ENCODE data around the gene SH3PXD2A.
A peak's percentile ranks its signal among the peaks of the same experiment; 100 is the strongest.

SH3PXD2A gene

GRCh38 chr10:103636492-103636891, 218.9 kb downstream of the SH3PXD2A start:
- DNase-seq = peak; percentile 84

GRCh38 chr10:103635580-103635979, 219.8 kb downstream of the SH3PXD2A start:
- DNase-seq = no peak

DNA sequence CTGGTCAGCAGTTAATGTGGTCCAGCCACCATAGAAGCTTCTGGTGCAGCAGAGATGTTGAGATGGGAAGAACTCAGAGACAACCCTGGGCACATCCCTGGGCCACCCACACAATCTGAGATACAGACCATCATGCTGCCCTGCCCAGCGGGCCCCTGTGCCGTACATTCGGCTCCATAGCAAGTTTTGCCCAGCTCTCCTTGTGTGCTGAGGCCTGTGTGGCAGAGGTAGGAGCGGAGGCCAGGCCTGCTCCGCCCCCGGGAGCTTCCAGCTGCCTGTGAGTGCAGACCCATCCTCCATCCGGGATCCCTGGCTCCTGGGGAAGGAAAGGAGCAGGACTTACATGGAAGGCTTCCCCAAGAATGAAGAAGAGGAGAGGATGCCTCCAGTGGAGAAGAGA, 221.5 kb downstream of the SH3PXD2A start:
- DNase-seq = no peak

DNA sequence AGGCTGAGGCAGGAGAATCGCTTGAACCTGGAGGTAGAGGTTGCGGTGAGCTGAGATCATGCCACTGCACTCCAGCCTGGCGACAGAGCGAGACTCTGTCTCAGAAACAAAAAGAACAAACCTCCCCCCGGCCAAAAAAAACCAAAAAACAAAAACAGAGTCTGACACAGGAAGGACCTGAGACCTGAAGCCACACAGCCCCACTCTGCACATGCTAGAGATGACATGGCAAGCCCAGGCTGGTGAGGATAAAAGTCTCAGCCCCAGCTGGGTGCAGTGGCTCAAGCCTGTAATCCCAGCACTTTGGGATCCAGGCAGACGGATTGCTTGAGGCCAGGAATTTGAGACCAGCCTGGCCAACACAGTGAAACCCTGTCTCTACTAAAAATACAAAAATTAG, 222.5 kb downstream of the SH3PXD2A start:
- DNase-seq = peak; percentile 62

- DNase-seq = no peak
Observed at GRCh38 chr10:103632247-103632642, 223.1 kb downstream of the SH3PXD2A start.

DNA sequence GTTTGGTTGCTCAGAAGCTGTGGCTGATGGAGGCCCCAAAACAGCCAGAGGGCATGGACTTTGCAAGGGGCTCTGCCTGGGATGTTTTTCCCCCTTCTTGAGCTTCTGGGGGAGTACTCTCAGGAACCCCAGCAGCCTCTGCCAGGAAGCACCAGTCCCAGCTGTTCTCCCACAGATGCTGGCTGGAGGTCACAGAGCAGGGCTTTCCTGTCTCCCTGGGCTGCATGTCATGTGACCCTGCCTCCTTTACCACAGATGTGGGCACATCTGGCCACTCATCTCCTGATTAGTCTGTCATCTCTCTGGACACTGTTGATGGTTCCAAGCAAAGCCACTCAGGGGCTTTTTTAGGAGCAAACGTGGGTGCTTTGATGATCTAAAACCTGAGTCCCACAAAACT, 225.2 kb downstream of the SH3PXD2A start:
- no peak for DNase-seq

- DNase-seq = no peak
Observed at GRCh38 chr10:103629581-103629980, 225.8 kb downstream of the SH3PXD2A start.

DNA sequence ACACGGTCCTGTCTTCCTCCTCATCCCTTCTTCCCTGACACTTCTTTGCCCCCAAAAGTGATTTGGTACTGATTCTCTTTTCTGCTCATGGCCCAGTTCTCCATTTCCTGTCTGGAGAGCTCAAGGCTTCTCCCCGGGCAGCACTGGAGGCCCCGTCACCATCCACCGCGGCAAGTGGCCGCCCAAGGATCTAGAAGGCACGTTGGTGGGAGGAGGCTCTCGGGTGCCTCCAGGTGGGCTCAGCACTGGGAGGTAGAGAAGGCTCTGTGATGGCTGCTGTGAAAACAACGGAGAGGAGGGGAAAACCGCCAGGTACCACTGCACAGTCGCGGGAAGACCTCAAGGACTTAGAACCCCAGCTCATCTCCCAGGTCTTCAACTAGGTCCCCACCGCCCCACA, 227.5 kb downstream of the SH3PXD2A start:
- DNase-seq = no peak

- DNase-seq = no peak
Observed at GRCh38 chr10:103627111-103627892, 228.1 kb downstream of the SH3PXD2A start.

GRCh38 chr10:103626178-103626577, 229.2 kb downstream of the SH3PXD2A start:
- DNase-seq = no peak

DNA sequence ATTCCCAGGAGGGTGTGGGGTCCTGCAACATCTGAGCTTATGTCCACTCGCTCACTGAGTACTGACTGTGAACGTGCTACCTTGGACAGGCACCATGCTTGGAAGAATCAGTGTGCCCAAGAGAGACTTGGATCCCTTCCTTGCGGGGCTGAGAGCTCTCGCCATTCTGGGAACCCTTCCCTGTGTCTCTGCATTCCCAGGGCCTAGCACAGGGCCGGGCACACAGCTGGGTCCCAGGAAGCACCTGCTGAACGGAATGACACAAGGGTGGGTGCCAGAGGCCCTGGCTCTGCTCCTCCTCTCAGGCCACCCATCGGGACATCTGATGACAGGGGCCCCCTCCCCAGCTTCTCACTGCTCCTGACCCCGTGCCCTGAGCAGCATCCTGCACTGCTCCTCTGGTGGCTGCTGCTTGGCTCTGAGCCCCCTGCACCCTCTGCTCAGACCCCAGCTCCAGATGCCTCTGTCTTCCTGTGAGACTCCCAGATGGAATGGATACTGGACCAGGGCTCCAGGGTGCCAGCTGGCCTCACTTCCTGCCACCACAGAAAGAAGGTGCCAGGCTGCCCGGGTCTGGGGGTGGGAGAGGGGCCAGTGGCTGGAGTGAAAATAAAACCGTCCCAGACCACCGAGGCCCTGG, 232.3 kb downstream of the SH3PXD2A start:
- DNase-seq = no peak

- no peak for DNase-seq
Observed at GRCh38 chr10:103622286-103622685, 233.1 kb downstream of the SH3PXD2A start.

DNA sequence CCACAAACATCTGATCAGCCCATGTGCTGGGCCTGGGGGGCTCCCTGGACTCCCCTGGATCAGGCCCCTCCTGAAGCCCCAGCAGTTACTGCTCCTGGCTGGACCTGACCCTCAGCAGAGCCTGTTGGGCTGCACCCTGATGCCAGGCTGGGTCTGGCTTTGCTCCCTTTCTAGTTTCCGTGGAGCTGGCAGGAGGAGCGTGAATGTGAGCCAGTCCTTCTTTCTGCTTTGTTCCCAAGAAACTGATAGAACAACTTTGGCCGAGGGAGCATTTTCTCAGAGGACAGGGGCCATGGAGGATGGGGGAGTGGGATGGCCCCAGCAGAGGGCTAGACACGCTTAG, 233.6 kb downstream of the SH3PXD2A start:
- DNase-seq = no peak

DNA sequence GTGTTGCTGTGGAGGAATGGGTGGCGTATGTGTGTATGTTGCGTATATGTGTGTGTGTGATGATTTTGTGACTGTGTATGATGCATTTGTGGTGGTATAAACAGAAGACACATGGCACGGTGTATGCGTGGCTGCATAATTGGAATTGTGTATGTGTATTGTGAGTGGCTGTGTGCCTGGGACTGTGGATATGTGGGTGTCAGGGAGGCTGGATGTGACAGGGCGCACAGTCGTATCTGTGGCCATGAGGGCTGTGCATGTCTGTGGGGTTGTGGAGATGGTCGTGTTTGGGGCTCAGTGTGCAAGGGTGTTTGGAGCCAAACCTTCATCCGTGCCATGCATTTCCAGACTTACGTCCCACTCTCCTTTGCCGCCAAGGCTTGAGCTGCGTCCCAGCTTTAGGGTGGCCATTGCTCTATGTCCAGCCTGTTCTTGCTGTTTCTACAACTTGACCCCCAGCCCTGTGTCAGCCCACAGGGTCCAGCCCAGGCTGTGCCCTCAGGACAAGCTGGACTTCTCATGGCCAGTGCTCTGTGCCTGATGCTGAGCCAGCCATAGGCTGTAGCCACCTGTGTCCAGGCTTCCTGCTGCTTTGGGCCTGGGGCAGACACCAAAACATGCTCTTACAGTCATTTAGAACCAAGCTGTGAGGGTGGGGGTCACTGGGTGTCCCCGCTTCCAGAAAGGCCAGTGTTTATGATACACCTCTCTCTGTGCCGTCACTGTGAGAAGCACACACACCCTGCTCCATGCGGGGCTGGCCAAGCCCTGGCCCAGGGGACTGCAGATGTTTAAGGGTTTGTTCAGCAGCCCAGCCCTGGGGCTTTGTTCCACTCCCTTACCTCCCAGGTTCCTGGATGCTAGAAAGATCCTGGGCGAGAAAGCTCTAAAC, 234.2 kb downstream of the SH3PXD2A start:
- no peak for DNase-seq

GRCh38 chr10:103620352-103620740, 235.0 kb downstream of the SH3PXD2A start:
- no peak for DNase-seq

- no peak for DNase-seq
Observed at GRCh38 chr10:103619424-103620351, 235.7 kb downstream of the SH3PXD2A start.

DNA sequence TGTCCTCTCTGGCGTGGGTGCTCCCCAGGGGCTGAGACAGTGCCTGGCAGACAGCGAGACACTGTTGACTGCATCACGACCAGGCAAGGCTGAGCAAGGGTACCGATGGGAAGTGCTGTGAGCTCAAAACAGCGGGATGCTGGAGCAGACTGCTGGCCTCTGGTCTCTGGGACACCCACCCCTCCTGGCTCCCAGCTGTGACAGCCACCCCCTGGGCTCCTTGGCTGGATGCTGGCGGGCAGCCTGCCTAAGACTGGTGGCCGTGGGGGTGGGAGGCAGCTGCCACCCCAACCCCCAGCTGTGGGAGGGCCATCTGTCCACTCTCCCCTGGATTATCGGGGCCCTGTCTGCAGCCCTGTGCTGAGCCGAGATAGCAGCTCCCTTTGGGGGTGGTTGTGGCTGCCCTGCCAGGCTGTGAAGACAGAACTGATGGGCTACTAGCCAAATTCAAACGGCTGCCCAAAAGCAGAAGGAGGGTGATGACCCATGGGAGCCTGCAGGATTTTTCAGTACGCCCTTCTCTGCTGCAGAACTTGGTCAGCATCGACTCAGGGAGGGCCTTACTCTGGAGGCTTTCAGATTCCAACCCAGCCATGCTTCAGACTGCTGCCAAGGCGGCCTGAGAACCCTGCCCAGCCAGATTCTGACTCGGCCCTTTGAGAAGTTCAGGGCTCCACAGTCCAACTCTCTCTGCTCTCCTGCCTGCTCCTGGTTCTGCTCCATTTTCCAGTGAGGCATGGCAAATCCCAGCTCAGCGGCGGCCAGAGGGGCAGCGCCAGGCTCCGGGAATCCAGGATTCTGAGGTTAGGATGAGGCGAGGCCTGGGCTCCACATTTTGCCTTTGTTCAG, 236.6 kb downstream of the SH3PXD2A start:
- peak; percentile 56 for DNase-seq

DNA sequence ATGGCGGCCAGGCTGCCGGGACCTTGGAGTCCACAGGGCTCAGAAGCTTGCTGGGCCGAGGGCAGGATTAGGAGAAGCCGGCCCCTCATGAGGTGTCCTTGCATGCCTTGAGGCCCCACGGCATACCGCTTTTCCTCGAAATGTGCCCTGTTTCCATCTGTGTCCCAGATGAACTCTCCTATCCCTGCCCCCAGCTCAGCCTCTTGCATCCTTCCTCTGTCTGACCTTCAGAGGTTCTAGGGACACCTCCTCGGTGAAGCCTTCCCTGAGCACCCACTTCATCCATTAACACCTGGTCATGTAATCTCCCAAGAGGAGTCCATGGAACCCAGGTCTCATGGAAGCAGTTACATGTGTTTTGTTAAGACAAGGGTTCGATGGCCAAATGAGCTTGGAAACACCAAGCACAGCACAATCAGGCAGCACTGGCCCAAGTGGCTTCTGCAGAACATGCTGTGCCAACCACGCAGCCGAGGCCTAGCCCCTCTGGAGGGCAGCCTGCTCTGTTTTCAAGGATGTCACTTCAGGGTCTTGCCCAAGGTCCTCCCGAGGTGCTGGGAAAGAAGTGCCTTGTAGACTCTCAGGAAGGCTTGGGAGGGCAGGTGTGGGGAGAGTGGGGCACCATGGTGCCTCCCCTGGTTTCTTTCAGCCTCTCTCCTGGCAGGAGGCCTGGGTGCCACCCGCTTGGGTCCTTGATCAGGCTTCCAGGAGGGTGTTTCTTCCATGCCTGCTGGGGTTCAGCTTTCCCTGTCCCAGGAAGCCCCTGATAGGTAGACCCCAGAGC, 237.6 kb downstream of the SH3PXD2A start:
- DNase-seq = no peak

- DNase-seq = no peak
Observed at GRCh38 chr10:103616705-103617601, 238.4 kb downstream of the SH3PXD2A start.

All from NCI-H82 (cell line).